SU-DHL-6 (cell line): ENCODE data around the gene MUC20.
"Not testable (repeated sequence)": the region's sequence is repeated elsewhere in the genome, so short reads cannot be mapped to it uniquely, and the experiment has no call there.

Source experiments
- H2AFZ ChIP-seq: fragments of 200-600 bp; sonication (generic); 2 replicates; pipeline ENCODE4 v1.6.1; 2014; ENCODE audit warnings: low read depth, mild to moderate bottlenecking, moderate library complexity, mixed read lengths, antibody characterized with exemption, low read length; ENCODE audit not compliant: severe bottlenecking
- H3F3A ChIP-seq: fragments of 200-600 bp; shearing (Covaris generic); 2 replicates; pipeline ENCODE4 v1.6.0; 2016; ENCODE audit warnings: antibody characterized with exemption, mild to moderate bottlenecking; ENCODE audit not compliant: insufficient read depth
- H3K27ac ChIP-seq: fragments of 200-600 bp; sonication (generic); 2 replicates; pipeline ENCODE4 v1.5.1; 2016; ENCODE audit warnings: low read depth, mild to moderate bottlenecking, low read length, moderate library complexity, mixed read lengths
- H3K27me3 ChIP-seq: fragments of 200-600 bp; sonication (generic), shearing (Covaris generic); 2 replicates; pipeline ENCODE4 v1.6.0; 2014; ENCODE audit warnings: mild to moderate bottlenecking, low read length
- H3K36me3 ChIP-seq: fragments of 200-600 bp; sonication (generic); 2 replicates; pipeline ENCODE4 v1.6.1; 2014; ENCODE audit warnings: mild to moderate bottlenecking, low read length, mixed read lengths
- H3K4me2 ChIP-seq: fragments of 300-600, 200-600 bp; shearing (Covaris generic), sonication (generic); 2 replicates; pipeline ENCODE4 v1.6.0; 2014; ENCODE audit warnings: low read length, low read depth, mild to moderate bottlenecking; ENCODE audit not compliant: poor library complexity, severe bottlenecking
- H3K4me3 ChIP-seq: fragments of 200-600 bp; sonication (generic); 2 replicates; pipeline ENCODE4 v1.5.1; 2014; ENCODE audit warnings: antibody characterized with exemption, low read length, mild to moderate bottlenecking, mixed read lengths; ENCODE audit not compliant: insufficient read depth, poor library complexity, severe bottlenecking
- H3K79me2 ChIP-seq: fragments of 200-600 bp; sonication (generic); 2 replicates; pipeline ENCODE4 v1.6.1; 2014; ENCODE audit warnings: mild to moderate bottlenecking, low read length, moderate library complexity; ENCODE audit not compliant: insufficient read depth
- H3K9ac ChIP-seq: fragments of 200-600 bp; sonication (generic); 2 replicates; pipeline ENCODE4 v1.7.0; 2014; ENCODE audit warnings: mild to moderate bottlenecking, low read length
- H3K9me2 ChIP-seq: fragments of 200-600 bp; sonication (generic); replicated peaks from 2 replicates; pipeline ENCODE4 v1.6.1; 2014; ENCODE audit warnings: low read length; ENCODE audit not compliant: insufficient read depth
- H3K9me3 ChIP-seq: fragments of 200-600 bp; sonication (generic); 2 replicates; pipeline ENCODE4 v1.6.1; 2014; ENCODE audit warnings: low read length, mixed read lengths; ENCODE audit not compliant: insufficient read depth
- H4K20me1 ChIP-seq: fragments of 200-600 bp; sonication (generic); 2 replicates; pipeline ENCODE4 v1.6.1; 2014; ENCODE audit warnings: low read depth, mild to moderate bottlenecking, antibody characterized with exemption, low read length, moderate library complexity, mixed read lengths
- EZH2phosphoT487 ChIP-seq: fragments of 200-600 bp; sonication (generic), shearing (Covaris generic); conservative IDR thresholded peaks from 2 replicates; pipeline ENCODE4 v1.6.1; 2018; ENCODE audit warnings: mild to moderate bottlenecking, antibody characterized with exemption, low read length, moderate library complexity, mixed read lengths
- TF ChIP-seq, protein P1 (sequence below): fragments of 200-600 bp; sonication (generic); IDR thresholded peaks from one replicate; pipeline ENCODE4 v1.5.1; 2017; ENCODE audit warnings: antibody characterized with exemption, mild to moderate bottlenecking, low read length, moderate library complexity; ENCODE audit not compliant: insufficient read depth, poor library complexity, severe bottlenecking

The MUC20 gene

DNA sequence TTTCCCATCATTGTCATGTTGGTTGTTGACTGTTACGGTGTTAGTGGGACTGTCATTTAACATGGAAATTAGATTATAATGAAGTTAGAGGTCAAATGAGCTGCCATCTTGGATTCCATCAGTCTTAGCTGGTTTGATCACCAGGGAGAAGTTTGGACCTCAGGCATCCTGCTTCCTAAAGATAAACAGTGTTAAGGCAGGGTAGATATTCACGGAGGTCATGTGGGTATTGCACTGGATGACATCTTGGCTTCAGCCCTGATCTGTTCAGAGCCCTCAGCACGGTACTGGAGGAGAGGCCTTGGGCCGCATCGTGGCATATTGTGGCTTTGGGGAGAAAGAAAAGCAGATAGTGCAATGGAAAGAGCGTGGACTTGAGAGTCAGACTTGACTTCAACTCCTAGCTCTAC lies 11.1 kb upstream of the MUC20 start:
- Histone ChIP-seq H3K9me3 (no peaks in the 10 kb centered on the region), H3K9ac (no peak overlapping the region), H4K20me1 (no peaks in the 10 kb centered on the region), H3F3A (no peaks in the 10 kb centered on the region), H3K27ac (no peak overlapping the region), H3K9me2 (no peaks in the 10 kb centered on the region), H3K79me2 (no peaks in the 10 kb centered on the region), H3K4me2 (no peak overlapping the region), H3K4me3 (no peak overlapping the region), H2AFZ (no peak overlapping the region), H3K36me3 (no peaks in the 10 kb centered on the region), H3K27me3 (no peaks in the 10 kb centered on the region)
- no peak for TF ChIP-seq EZH2phosphoT487
- TF ChIP-seq, protein P1, sequence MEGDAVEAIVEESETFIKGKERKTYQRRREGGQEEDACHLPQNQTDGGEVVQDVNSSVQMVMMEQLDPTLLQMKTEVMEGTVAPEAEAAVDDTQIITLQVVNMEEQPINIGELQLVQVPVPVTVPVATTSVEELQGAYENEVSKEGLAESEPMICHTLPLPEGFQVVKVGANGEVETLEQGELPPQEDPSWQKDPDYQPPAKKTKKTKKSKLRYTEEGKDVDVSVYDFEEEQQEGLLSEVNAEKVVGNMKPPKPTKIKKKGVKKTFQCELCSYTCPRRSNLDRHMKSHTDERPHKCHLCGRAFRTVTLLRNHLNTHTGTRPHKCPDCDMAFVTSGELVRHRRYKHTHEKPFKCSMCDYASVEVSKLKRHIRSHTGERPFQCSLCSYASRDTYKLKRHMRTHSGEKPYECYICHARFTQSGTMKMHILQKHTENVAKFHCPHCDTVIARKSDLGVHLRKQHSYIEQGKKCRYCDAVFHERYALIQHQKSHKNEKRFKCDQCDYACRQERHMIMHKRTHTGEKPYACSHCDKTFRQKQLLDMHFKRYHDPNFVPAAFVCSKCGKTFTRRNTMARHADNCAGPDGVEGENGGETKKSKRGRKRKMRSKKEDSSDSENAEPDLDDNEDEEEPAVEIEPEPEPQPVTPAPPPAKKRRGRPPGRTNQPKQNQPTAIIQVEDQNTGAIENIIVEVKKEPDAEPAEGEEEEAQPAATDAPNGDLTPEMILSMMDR, result no peak

- H2AFZ ChIP-seq, H3K9ac ChIP-seq, H3K4me3 ChIP-seq: not testable (repeated sequence)
These were observed 10.5 kb upstream of the MUC20 start for GRCh38 chr3:195710126-195710905.

DNA sequence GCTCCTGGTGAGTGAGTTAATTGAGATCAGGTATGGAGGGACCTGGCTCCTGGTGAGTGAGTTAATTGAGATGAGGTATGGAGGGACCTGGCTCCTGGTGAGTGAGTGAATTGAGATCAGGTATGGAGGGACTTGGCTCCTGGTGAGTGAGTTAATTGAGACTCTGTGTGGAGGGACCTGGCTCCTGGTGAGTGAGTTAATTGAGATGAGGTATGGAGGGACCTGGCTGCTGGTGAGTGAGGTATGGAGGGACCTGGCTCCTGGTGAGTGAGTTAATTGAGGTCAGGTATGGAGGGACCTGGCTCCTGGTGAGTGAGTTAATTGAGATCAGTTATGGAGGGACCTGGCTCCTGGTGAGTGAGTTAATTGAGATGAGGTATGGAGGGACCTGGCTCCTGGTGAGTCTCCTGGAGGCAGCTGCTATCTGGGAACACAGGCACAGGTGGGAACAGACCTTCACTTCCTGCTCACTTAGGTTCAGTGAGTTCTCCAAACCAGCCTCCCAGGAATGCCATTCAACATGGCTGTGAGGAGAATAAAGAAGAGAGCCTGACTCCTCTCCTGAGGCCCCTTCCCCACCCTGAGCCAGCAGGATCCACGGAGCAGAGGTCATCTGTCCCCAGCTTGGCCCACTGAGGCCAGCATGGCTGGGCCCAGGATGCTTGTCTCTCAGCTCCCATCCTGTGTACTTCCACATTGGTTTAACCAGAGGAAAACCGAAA lies 9.5 kb upstream of the MUC20 start:
- H3K27ac ChIP-seq, H3K27me3 ChIP-seq, H3K36me3 ChIP-seq, H3K9ac ChIP-seq, H3K4me2 ChIP-seq, H2AFZ ChIP-seq, H3K9me3 ChIP-seq, H3K9me2 ChIP-seq, H3K79me2 ChIP-seq, H3K4me3 ChIP-seq, H3F3A ChIP-seq, H4K20me1 ChIP-seq: not testable (repeated sequence)

More at GRCh38 chr3:195710126-195710905, 10.5 kb upstream of the MUC20 start:
- not testable (repeated sequence) for H3K9me3 ChIP-seq, H3K4me2 ChIP-seq, H3K27ac ChIP-seq, H3F3A ChIP-seq, H3K9me2 ChIP-seq, H3K36me3 ChIP-seq, H3K27me3 ChIP-seq, H3K79me2 ChIP-seq, H4K20me1 ChIP-seq

- Histone ChIP-seq H3K9ac (no peak overlapping the region), H3K4me2 (no peak overlapping the region), H2AFZ (no peak overlapping the region), H3K36me3 (0 out of 2 replicates have a peak, but pooled peaks cover 4% of the 10 kb centered on the region), H3K9me3 (peaks cover 12% of the 10 kb centered on the region; the same call in 1 of the 2 replicates), H3K4me3 (no peak overlapping the region), H4K20me1 (no peaks in the 10 kb centered on the region), H3K79me2 (no peaks in the 10 kb centered on the region), H3K27me3 (no peaks in the 10 kb centered on the region), H3K27ac (no peak overlapping the region), H3K9me2 (no peaks in the 10 kb centered on the region), H3F3A (peaks cover 4% of the 10 kb centered on the region)
- TF ChIP-seq, protein P1, result no peak
- no peak for TF ChIP-seq EZH2phosphoT487
These were observed 8.8 kb upstream of the MUC20 start for GRCh38 chr3:195711813-195712534.

DNA sequence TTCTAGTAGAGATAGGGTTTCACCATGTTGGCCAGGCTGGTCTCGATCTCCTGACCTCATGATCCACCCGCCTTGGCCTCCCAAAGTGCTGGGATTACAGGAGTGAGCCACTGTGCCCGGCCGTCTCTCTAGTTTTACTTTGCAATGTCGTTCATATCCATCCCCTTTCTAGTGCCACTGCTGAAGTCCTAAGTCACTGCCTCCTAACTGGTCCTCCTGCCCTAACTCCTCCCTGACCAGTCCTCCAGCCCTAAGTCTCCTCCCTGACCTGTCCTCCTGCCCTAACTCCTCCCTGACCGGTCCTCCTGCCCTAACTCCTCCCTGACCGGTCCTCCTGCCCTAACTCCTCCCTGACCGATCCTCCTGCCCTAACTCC lies 8.3 kb upstream of the MUC20 start:
- peaks cover 18% of the 10 kb centered on the region; the same call in 1 of the 2 replicates for H3K9me3 ChIP-seq
- not testable (repeated sequence) for H3K27ac ChIP-seq, H3K79me2 ChIP-seq, H3K9me2 ChIP-seq, H3K4me2 ChIP-seq, H3K27me3 ChIP-seq, H2AFZ ChIP-seq, H4K20me1 ChIP-seq, H3K9ac ChIP-seq, H3F3A ChIP-seq, H3K36me3 ChIP-seq, H3K4me3 ChIP-seq

GRCh38 chr3:195713150-195713549 lies 7.6 kb upstream of the MUC20 start:
- not testable (repeated sequence) for H3F3A ChIP-seq, H2AFZ ChIP-seq, H3K27ac ChIP-seq, H3K9ac ChIP-seq, H3K4me2 ChIP-seq, H3K79me2 ChIP-seq, H4K20me1 ChIP-seq, H3K4me3 ChIP-seq, H3K9me2 ChIP-seq, H3K36me3 ChIP-seq, H3K27me3 ChIP-seq
- peaks cover 20% of the 10 kb centered on the region; the same call in 1 of the 2 replicates for H3K9me3 ChIP-seq
